OCI-LY1 (cell line): ENCODE data around the gene RPL27A.

Experiments
- H2AFZ ChIP-seq: fragments of 200-600 bp; sonication (generic), shearing (Covaris generic); 2 replicates; pipeline ENCODE4 v1.6.0; 2014; ENCODE audit warnings: antibody characterized with exemption, mild to moderate bottlenecking, low read length
- H3F3A ChIP-seq: fragments of 200-600 bp; sonication (generic), shearing (Covaris generic); 2 replicates; pipeline ENCODE4 v1.6.0; 2014; ENCODE audit warnings: mild to moderate bottlenecking, antibody characterized with exemption, low read length, moderate library complexity; ENCODE audit not compliant: insufficient read depth
- H3K27ac ChIP-seq: fragments of 200-600 bp; sonication (generic); 2 replicates; pipeline ENCODE4 v1.5.1; 2014; ENCODE audit warnings: low read length, mixed run types, mild to moderate bottlenecking, low read depth; ENCODE audit not compliant: poor library complexity, severe bottlenecking
- H3K27me3 ChIP-seq: fragments of 200-600 bp; sonication (generic); 2 replicates; pipeline ENCODE4 v1.6.0; 2014; ENCODE audit warnings: antibody characterized with exemption, mild to moderate bottlenecking, low read length, moderate library complexity; ENCODE audit not compliant: insufficient read depth
- H3K36me3 ChIP-seq: fragments of 200-600 bp; sonication (generic); 2 replicates; pipeline ENCODE4 v1.6.1; 2014; ENCODE audit warnings: mild to moderate bottlenecking, antibody characterized with exemption, low read length, moderate library complexity, mixed read lengths; ENCODE audit not compliant: insufficient read depth
- H3K4me1 ChIP-seq: fragments of 200-600 bp; sonication (generic); 2 replicates; pipeline ENCODE4 v1.5.1; 2014; ENCODE audit warnings: mild to moderate bottlenecking, low read length, moderate library complexity; ENCODE audit not compliant: insufficient read depth, severe bottlenecking
- H3K4me2 ChIP-seq: fragments of 200-600 bp; sonication (generic), shearing (Covaris generic); 2 replicates; pipeline ENCODE4 v1.6.1; 2014; ENCODE audit warnings: low read length
- H3K4me3 ChIP-seq: fragments of 200-600 bp; sonication (generic); 2 replicates; pipeline ENCODE4 v1.5.1; 2014; ENCODE audit warnings: low read length, low read depth, mild to moderate bottlenecking, mixed read lengths; ENCODE audit not compliant: poor library complexity, severe bottlenecking
- H3K79me2 ChIP-seq: fragments of 200-600 bp; shearing (Covaris generic); 2 replicates; pipeline ENCODE4 v1.6.1; 2016; ENCODE audit warnings: mixed run types, low read length, mixed read lengths; ENCODE audit not compliant: insufficient read depth
- H3K9ac ChIP-seq: fragments of 200-600 bp; sonication (generic), shearing (Covaris generic); 2 replicates; pipeline ENCODE4 v1.6.1; 2014; ENCODE audit warnings: mild to moderate bottlenecking, low read length, mixed read lengths
- H3K9me2 ChIP-seq: fragments of 200-600 bp; sonication (generic), shearing (Covaris generic); 2 replicates; pipeline ENCODE4 v1.6.1; 2014; ENCODE audit warnings: low read depth, mild to moderate bottlenecking, low read length, mixed read lengths
- H3K9me3 ChIP-seq: fragments of 200-600 bp; shearing (Covaris generic); 2 replicates; pipeline ENCODE4 v1.6.1; 2014; ENCODE audit warnings: low read length, mixed read lengths
- H4K20me1 ChIP-seq: fragments of 200-600 bp; sonication (generic), shearing (Covaris generic); 2 replicates; pipeline ENCODE4 v1.6.0; 2016; ENCODE audit warnings: mild to moderate bottlenecking, low read length; ENCODE audit not compliant: insufficient read depth
- CTCF ChIP-seq: fragments of 200-600 bp; sonication (generic), shearing (Covaris generic); IDR thresholded peaks from 2 replicates; pipeline ENCODE4 v1.5.1; 2017; ENCODE audit warnings: mild to moderate bottlenecking, antibody characterized with exemption, low read length, moderate library complexity, mixed read lengths
- EZH2 ChIP-seq: fragments of 200-600 bp; sonication (generic), shearing (Covaris generic); IDR thresholded peaks from 2 replicates; pipeline ENCODE4 v1.8.0; 2017; ENCODE audit warnings: borderline replicate concordance, mixed run types, mild to moderate bottlenecking, antibody characterized with exemption, low read length, moderate library complexity, mixed read lengths

The RPL27A gene

GRCh38 chr11:8719721-8720120, 37.1 kb downstream of the RPL27A start:
- Histone ChIP-seq H2AFZ (no peak overlapping the region), H3K4me3 (no peak overlapping the region), H3K9ac (no peak overlapping the region), H3K27ac (no peak overlapping the region), H3K4me1 (no peaks in the 10 kb centered on the region), H4K20me1 (no peaks in the 10 kb centered on the region), H3F3A (no peaks in the 10 kb centered on the region), H3K4me2 (no peak overlapping the region), H3K27me3 (0 out of 2 replicates have a peak, but pooled peaks cover 3% of the 10 kb centered on the region), H3K36me3 (no peaks in the 10 kb centered on the region), H3K79me2 (no peaks in the 10 kb centered on the region), H3K9me2 (no peaks in the 10 kb centered on the region), H3K9me3 (no peaks in the 10 kb centered on the region)
- TF ChIP-seq EZH2 (no peak), CTCF (no peak)

- Histone ChIP-seq H3K27ac (no peak overlapping the region), H4K20me1 (no peaks in the 10 kb centered on the region), H3F3A (no peaks in the 10 kb centered on the region), H2AFZ (no peak overlapping the region), H3K4me1 (no peaks in the 10 kb centered on the region), H3K9me3 (no peaks in the 10 kb centered on the region), H3K4me3 (no peak overlapping the region), H3K27me3 (0 out of 2 replicates have a peak, but pooled peaks cover 3% of the 10 kb centered on the region), H3K36me3 (no peaks in the 10 kb centered on the region), H3K9ac (no peak overlapping the region), H3K4me2 (no peak overlapping the region), H3K79me2 (no peaks in the 10 kb centered on the region), H3K9me2 (no peaks in the 10 kb centered on the region)
- TF ChIP-seq EZH2 (no peak), CTCF (no peak)
Observed at GRCh38 chr11:8720352-8720751, 37.8 kb downstream of the RPL27A start.

- no peaks in the 10 kb centered on the region for H4K20me1 ChIP-seq
- H3K9ac ChIP-seq: no peak overlapping the region
- H3K79me2 ChIP-seq: no peaks in the 10 kb centered on the region
- no peak overlapping the region for H3K4me2 ChIP-seq
- 0 out of 2 replicates have a peak, but pooled peaks cover 2% of the 10 kb centered on the region for H3K27me3 ChIP-seq
- H3K9me2 ChIP-seq: no peaks in the 10 kb centered on the region
- no peak overlapping the region for H3K27ac ChIP-seq
- no peak overlapping the region for H3K4me3 ChIP-seq
- no peaks in the 10 kb centered on the region for H3K36me3 ChIP-seq
- no peaks in the 10 kb centered on the region for H3K4me1 ChIP-seq
- H3F3A ChIP-seq: no peaks in the 10 kb centered on the region
- no peaks in the 10 kb centered on the region for H3K9me3 ChIP-seq
- no peak for TF ChIP-seq CTCF
- H2AFZ ChIP-seq: no peak overlapping the region
Observed at GRCh38 chr11:8720868-8721608, 38.4 kb downstream of the RPL27A start.
